Astrocyte of the cerebellum (primary cell): ENCODE results near the gene CPTP.
A peak's percentile ranks its signal among the peaks of the same experiment; 100 is the strongest.
"Not testable (repeated sequence)": the region's sequence is repeated elsewhere in the genome, so short reads cannot be mapped to it uniquely, and the experiment has no call there.

Experiments
- DNase-seq: peaks from one replicate; pipeline ENCODE4 v3.0.0-alpha.2; 2011; ENCODE audit warnings: low read depth
- H3K4me3 ChIP-seq: 2 replicates; pipeline ENCODE4 v1.5.1; 2011; ENCODE audit warnings: mild to moderate bottlenecking, low read depth, low read length, moderate library complexity
- in situ Hi-C: cut with HindIII; loops from 2 replicates; pipeline ENCODE4 v1.10.0; 2017; ENCODE audit warnings: low sequenced_read_pairs
- TF ChIP-seq, protein P1 (sequence below): IDR thresholded peaks from 2 replicates; pipeline ENCODE4 v1.5.1; 2012; ENCODE audit warnings: low read length, low read depth, moderate library complexity, mild to moderate bottlenecking; ENCODE audit errors: missing control alignments

CPTP gene

DNA sequence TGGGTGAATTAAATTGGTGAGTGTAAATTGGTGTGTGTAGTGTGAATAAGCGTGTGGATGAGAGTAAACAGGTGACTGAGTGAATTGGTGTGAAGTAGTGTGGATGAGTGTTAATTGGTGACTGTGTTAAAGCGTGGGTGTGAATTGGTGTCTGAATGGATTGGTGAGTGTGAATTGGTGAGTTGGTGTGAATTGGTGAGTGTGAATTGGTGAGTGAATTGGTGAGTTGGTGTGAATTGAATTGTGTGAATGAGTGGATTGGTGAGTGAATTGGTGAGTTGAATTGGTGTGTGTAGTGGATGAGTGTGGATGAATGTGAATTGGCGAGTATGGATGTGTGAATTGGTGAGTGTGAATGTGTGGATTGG, 42.1 kb downstream of the CPTP start:
- in situ Hi-C loops, result no loop called here
- DNase-seq, result no peak
- TF ChIP-seq, protein P1, sequence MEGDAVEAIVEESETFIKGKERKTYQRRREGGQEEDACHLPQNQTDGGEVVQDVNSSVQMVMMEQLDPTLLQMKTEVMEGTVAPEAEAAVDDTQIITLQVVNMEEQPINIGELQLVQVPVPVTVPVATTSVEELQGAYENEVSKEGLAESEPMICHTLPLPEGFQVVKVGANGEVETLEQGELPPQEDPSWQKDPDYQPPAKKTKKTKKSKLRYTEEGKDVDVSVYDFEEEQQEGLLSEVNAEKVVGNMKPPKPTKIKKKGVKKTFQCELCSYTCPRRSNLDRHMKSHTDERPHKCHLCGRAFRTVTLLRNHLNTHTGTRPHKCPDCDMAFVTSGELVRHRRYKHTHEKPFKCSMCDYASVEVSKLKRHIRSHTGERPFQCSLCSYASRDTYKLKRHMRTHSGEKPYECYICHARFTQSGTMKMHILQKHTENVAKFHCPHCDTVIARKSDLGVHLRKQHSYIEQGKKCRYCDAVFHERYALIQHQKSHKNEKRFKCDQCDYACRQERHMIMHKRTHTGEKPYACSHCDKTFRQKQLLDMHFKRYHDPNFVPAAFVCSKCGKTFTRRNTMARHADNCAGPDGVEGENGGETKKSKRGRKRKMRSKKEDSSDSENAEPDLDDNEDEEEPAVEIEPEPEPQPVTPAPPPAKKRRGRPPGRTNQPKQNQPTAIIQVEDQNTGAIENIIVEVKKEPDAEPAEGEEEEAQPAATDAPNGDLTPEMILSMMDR, result no peak
- no peak overlapping the region for H3K4me3 ChIP-seq

DNA sequence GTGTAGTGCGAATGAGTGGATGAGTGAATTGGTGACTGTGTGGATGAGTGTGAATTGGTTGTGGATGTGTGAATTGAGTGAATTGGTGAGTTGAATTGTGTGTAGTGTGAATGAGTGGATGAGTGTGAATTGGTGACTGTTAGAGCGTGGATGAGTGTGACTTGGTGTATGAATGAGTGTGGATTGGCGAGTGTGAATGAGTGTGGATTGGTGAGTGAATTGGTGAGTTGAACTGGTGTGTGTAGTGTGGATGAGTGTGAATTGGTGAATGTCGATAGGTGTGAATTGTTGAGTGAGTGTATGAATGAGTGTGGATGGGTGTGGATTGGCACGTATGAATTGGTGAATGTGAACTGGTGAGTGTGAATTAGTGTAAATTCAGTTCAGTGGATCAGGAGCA, 42.7 kb downstream of the CPTP start:
- in situ Hi-C loops, result no loop called here
- H3K4me3 ChIP-seq, result no peak overlapping the region
- DNase-seq, result no peak
- TF ChIP-seq, protein P1, result no peak

DNA sequence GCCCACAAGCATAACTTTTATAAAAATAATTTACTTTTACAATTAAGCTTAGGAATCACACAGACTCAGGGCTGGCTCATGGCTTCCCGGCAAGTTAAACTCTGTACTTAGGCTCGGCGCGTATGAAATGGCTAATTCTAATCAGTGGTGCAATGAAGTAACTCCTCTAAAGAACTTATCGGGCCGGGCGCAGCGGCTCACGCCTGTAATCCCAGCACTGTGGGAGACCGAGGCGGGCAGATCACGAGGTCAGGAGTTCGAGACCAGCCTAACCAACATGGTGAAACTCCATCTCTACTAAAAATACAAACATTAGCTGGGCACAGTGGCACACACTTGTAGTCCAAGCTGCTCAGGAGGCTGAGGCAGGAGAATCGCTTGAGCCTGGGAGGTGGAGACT, 45.5 kb downstream of the CPTP start:
- not testable (repeated sequence) for DNase-seq, H3K4me3 ChIP-seq
- in situ Hi-C loops, result loop anchor here (5.0 kb wide), 1 partner anchor 122 kb away; no protein-coding TSS in a partner anchor

DNA sequence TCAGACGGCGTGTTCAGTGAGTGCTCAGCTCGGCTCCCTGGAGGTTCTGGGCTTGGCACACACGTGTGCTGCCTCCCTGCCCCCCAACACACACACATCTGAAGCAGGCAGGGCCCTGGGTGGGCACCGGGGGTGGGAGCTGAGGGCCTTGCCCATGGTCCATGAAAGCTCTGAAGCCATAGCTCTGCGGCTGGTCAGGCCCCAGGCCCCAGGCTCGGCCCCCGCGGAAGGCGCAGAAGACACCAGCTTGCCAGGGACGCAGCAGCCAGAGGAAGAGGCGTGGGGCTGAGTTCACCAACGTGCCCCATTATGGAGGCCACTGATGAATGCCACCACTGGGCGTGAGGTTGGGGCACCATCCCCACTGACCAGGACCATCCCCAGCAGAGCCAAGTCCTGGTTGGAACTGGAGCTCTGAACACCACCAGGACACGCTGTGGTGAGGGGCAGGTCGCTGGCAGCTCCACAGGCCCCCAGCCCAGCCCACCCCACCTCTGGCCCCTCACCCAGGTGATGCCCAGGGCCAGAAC, 46.2 kb downstream of the CPTP start:
- no peak for DNase-seq
- in situ Hi-C loops, result loop anchor here (5.0 kb wide), 1 partner anchor 121 kb away; no protein-coding TSS in a partner anchor
- TF ChIP-seq, protein P1, result no peak
- H3K4me3 ChIP-seq, result no peak overlapping the region

DNA sequence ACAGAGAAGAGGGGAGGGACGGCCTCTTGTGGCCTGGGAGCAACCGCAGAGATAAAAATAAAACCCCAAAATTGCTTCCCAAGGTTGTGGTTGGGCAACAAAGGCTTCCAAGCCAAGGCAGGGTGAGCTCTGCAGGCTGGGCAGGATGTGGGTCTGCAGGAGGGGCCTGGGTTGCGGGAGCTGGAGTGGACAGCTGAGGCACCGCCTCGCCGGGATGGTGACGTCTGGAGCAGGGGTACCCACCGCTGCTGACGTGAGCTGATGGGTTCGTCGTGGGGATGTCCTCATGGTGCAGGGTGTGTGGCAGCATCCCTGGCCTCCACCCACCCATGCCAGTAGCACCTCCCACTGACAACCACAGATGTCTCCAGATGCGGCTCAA, 46.8 kb downstream of the CPTP start:
- DNase-seq, result no peak
- H3K4me3 ChIP-seq, result no peak overlapping the region
- TF ChIP-seq, protein P1, result no peak
- in situ Hi-C loops, result loop anchor here (5.0 kb wide), 1 partner anchor 121 kb away; no protein-coding TSS in a partner anchor

DNA sequence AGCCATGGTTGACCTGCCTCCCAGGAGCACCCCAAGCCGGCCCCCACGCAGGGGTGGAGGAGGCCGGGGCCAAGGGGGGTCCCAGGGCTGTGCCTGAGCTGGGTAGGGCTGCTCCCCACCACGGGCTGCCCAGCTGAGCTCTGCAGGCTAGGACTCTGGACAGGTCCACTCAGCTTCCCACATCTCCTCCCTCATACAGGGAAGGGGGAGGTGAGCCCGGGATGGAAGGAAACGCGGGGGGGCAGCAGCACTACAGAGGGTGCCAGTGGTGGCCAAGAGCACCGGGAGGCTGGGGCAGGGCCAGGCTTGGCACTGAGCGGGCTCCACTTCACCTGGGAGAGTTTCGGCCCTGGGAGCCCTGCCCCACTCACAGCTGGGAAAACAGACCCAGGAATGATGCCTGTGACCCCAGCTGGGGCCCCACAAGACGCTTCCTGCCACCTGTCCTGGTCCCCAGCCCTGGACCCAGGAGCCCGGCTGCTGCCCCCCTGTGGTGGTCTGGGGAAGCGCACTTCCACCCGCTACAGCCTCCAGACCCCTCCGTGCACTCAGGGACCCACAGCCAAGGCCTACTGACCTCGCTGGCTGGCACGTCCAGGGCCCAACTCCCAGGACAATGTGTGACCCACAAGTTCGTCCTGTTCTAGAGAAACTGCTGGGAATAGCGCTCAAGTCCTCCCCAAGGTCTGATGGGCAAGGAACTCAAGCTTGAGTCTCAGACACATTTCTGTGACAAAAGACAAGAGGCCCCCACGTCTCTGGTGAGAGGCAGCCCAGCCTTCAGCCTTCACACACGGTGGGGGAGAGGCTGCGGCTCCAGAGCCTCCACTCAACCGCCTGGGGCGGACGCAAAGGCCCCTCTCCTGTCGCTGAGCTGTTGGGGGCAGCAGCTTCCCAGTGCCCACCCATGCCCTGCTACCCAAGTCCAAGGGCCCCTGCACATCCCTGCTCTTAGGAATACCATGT, 47.4 kb downstream of the CPTP start:
- DNase-seq, result no peak
- TF ChIP-seq, protein P1, result peak; percentile 90
- H3K4me3 ChIP-seq, result no peak overlapping the region
- in situ Hi-C loops, result loop anchor here (5.0 kb wide), 1 partner anchor 120 kb away; no protein-coding TSS in a partner anchor
